ENCODE data around the gene CDC25B.
A peak's percentile ranks its signal among the peaks of the same experiment; 100 is the strongest.

CDC25B gene

DNA sequence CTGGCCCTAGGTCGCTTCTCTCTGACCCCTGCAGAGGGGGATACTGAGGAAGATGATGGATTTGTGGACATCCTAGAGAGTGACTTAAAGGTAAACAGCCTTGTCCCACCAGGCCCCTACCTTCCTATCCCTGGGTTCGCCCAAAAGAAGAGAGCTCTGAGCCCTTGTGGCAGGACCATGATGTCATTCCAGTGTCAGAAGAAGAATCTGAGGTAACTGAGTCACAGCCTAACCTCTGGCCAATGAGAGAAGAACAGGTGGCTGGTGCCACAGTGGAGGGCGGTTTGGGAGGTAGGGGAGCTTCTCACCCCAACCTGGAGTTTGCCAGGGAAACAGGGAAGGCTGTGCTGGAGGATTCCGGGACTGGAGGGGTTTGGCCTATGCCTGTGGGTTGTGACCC, 5.2 kb downstream of the CDC25B start:
- CTCF ChIA-PET, result interaction anchor here (1.6 kb wide), 1 partner anchor 19 kb away, joined by 10 read pairs; the partner anchor contains the start of gene AP5S1
- POLR2A ChIA-PET, result interaction anchor here (1.1 to 2.0 kb wide), 3 partner anchors 12 to 25 kb away, joined by 3 to 7 read pairs (median 6); no protein-coding TSS in a partner anchor
- no peak overlapping the region for H3K4me3 ChIP-seq (ENCODE audit: low read depth, low read length)

DNA sequence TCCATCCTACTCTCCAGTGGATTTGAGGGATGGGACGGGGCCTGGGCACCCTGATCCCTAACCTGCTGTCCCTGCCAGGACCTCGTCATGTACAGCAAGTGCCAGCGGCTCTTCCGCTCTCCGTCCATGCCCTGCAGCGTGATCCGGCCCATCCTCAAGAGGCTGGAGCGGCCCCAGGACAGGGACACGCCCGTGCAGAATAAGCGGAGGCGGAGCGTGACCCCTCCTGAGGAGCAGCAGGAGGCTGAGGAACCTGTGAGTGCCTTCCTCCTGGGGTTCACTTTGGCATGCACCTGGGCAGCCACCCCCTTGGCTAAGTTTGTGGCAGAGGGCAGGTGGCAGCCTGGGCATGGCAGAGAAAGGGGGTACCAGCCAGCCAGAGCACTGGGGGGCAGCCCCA, 5.7 kb downstream of the CDC25B start:
- CTCF ChIA-PET, result interaction anchor here (1.6 kb wide), 1 partner anchor 18 kb away, joined by 10 read pairs; the partner anchor contains the start of gene AP5S1
- POLR2A ChIA-PET, result interaction anchor here (1.9 to 2.0 kb wide), 2 partner anchors 12 to 17 kb away, joined by 6 to 7 read pairs; no protein-coding TSS in a partner anchor
- H3K4me1 ChIP-seq (ENCODE audit: control insufficient read depth, insufficient read depth, low read length), result peaks cover 12% of the 10 kb centered on the region
- H3K36me3 ChIP-seq (ENCODE audit: control insufficient read depth in 2 of 2, insufficient read depth in 1 of 2, low read length in 2 of 2), result peaks cover 26 to 90% of the 10 kb centered on the region in 2 experiments
- no peak overlapping the region for H3K27ac ChIP-seq (ENCODE audit: extremely low read depth, low read depth, low read length)
- TF ChIP-seq GLIS2 (tag by site-specific recombination; IDR thresholded peaks at IDR 0.05), result 0 out of 2 replicates have a peak, but pooled peaks have one; percentile 14
- no peak for TF ChIP-seq ZNF596 (tag by site-specific recombination; IDR thresholded peaks at IDR 0.05)
- no peak overlapping the region for H3K4me3 ChIP-seq (ENCODE audit: low read depth, low read length)
- no peaks in the 10 kb centered on the region for H3K9me3 ChIP-seq (ENCODE audit: control insufficient read depth, insufficient read depth, low read depth, low read length)

More for the DNA sequence above, 5.2 kb downstream of the CDC25B start:
- H3K4me1 ChIP-seq (ENCODE audit: control insufficient read depth, insufficient read depth, low read length), result peaks cover 12% of the 10 kb centered on the region
- TF ChIP-seq ZNF501 (tag by site-specific recombination; IDR thresholded peaks at IDR 0.05), result no peak
- no peak for TF ChIP-seq ZNF629 (tag by site-specific recombination; IDR thresholded peaks at IDR 0.05)
- TF ChIP-seq, protein P1, sequence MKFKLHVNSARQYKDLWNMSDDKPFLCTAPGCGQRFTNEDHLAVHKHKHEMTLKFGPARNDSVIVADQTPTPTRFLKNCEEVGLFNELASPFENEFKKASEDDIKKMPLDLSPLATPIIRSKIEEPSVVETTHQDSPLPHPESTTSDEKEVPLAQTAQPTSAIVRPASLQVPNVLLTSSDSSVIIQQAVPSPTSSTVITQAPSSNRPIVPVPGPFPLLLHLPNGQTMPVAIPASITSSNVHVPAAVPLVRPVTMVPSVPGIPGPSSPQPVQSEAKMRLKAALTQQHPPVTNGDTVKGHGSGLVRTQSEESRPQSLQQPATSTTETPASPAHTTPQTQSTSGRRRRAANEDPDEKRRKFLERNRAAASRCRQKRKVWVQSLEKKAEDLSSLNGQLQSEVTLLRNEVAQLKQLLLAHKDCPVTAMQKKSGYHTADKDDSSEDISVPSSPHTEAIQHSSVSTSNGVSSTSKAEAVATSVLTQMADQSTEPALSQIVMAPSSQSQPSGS (tag by site-specific recombination; IDR thresholded peaks at IDR 0.05; ENCODE audit: low read depth), result peak; percentile 18; the same call in 1 of the 2 replicates
- no peak overlapping the region for H3K27ac ChIP-seq (ENCODE audit: extremely low read depth, low read depth, low read length)
- no peaks in the 10 kb centered on the region for H3K9me3 ChIP-seq (ENCODE audit: control insufficient read depth, insufficient read depth, low read depth, low read length)
- peaks cover 23 to 90% of the 10 kb centered on the region in 2 experiments for H3K36me3 ChIP-seq (ENCODE audit: control insufficient read depth in 2 of 2, insufficient read depth in 1 of 2, low read length in 2 of 2)

DNA sequence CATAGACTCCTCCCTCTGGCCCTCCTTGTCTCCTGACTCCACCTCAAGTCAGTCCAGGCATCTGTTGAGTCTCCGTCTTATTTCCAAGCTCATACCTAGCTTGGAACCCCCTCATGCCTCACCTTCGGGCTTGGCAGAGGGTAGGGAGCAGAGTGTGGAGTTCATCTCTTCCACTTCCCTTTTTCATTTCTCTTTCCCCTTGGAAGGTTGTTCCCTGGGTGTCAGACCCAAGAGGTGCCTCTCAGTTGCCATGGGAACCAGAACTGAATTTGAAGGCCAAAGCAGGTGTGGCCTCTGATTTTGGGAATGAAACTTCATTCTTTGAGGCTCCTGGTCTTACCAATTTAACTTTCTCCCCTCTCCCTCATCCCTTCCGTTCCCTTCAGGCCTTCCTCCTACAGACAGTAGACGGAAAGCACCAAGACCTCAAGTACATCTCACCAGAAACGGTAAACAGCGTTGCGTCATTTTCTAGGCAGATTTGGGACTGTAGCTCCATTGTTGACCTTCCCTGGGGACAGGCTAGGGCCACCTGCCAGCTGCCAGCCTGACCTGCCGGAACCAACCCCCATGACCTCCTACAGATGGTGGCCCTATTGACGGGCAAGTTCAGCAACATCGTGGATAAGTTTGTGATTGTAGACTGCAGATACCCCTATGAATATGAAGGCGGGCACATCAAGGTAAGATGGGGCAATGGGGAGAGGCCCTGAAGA, 6.6 kb downstream of the CDC25B start:
- Histone ChIP-seq H3K27ac (ENCODE audit: extremely low read depth, low read depth, low read length) (no peak overlapping the region), H3K4me1 (ENCODE audit: control insufficient read depth, insufficient read depth, low read length) (peaks cover 12% of the 10 kb centered on the region), H3K4me3 (ENCODE audit: low read depth, low read length) (no peak overlapping the region), H3K9me3 (ENCODE audit: control insufficient read depth, insufficient read depth, low read depth, low read length) (no peaks in the 10 kb centered on the region), H3K36me3 (ENCODE audit: control insufficient read depth in 2 of 2, insufficient read depth in 1 of 2, low read length in 2 of 2) (peaks cover 26 to 86% of the 10 kb centered on the region in 2 experiments)
- TF ChIP-seq, protein P2, sequence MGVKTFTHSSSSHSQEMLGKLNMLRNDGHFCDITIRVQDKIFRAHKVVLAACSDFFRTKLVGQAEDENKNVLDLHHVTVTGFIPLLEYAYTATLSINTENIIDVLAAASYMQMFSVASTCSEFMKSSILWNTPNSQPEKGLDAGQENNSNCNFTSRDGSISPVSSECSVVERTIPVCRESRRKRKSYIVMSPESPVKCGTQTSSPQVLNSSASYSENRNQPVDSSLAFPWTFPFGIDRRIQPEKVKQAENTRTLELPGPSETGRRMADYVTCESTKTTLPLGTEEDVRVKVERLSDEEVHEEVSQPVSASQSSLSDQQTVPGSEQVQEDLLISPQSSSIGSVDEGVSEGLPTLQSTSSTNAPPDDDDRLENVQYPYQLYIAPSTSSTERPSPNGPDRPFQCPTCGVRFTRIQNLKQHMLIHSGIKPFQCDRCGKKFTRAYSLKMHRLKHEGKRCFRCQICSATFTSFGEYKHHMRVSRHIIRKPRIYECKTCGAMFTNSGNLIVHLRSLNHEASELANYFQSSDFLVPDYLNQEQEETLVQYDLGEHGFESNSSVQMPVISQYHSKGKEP (tag by site-specific recombination; IDR thresholded peaks at IDR 0.05), result no peak
- 0 out of 2 replicates have a peak, but pooled peaks have one; percentile 20 for TF ChIP-seq ZNF366 (tag by site-specific recombination; conservative IDR thresholded peaks at IDR 0.05)
- ChIA-PET CTCF (no interaction called here), POLR2A (interaction anchor here (0.5 kb wide), 1 partner anchor 8 kb away, joined by 3 read pairs; no protein-coding TSS in a partner anchor)

DNA sequence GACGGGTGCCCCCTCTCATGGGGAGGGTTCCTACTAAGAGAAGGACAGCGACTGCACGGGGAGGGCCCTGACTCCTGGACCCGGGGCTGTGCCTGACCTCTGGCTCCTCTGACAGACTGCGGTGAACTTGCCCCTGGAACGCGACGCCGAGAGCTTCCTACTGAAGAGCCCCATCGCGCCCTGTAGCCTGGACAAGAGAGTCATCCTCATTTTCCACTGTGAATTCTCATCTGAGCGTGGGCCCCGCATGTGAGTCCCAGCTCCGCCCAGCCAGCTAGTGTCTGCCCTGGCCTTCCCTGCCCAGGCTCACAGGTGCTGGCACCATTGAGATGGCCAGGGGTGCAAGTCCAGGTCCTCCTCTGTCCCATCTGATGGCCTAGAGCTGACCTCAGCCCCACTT, 7.2 kb downstream of the CDC25B start:
- TF ChIP-seq ZNF530 (tag by site-specific recombination; IDR thresholded peaks at IDR 0.05; ENCODE audit: low read depth) (no peak), ZNF423 (tag by site-specific recombination; IDR thresholded peaks at IDR 0.05) (no peak), ZNF621 (tag by site-specific recombination; IDR thresholded peaks at IDR 0.05) (no peak)
- TF ChIP-seq, protein P3, sequence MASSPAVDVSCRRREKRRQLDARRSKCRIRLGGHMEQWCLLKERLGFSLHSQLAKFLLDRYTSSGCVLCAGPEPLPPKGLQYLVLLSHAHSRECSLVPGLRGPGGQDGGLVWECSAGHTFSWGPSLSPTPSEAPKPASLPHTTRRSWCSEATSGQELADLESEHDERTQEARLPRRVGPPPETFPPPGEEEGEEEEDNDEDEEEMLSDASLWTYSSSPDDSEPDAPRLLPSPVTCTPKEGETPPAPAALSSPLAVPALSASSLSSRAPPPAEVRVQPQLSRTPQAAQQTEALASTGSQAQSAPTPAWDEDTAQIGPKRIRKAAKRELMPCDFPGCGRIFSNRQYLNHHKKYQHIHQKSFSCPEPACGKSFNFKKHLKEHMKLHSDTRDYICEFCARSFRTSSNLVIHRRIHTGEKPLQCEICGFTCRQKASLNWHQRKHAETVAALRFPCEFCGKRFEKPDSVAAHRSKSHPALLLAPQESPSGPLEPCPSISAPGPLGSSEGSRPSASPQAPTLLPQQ (tag by site-specific recombination; IDR thresholded peaks at IDR 0.05), result 0 out of 2 replicates have a peak, but pooled peaks have one; percentile 37
- H3K27ac ChIP-seq (ENCODE audit: extremely low read depth, low read depth, low read length), result no peak overlapping the region
- no peaks in the 10 kb centered on the region for H3K9me3 ChIP-seq (ENCODE audit: control insufficient read depth, insufficient read depth, low read depth, low read length)
- ChIA-PET POLR2A (no interaction called here), CTCF (no interaction called here)
- peaks cover 26 to 80% of the 10 kb centered on the region in 2 experiments for H3K36me3 ChIP-seq (ENCODE audit: control insufficient read depth in 2 of 2, insufficient read depth in 1 of 2, low read length in 2 of 2)
- H3K4me3 ChIP-seq (ENCODE audit: low read depth, low read length), result no peak overlapping the region
- H3K4me1 ChIP-seq (ENCODE audit: control insufficient read depth, insufficient read depth, low read length), result peaks cover 16% of the 10 kb centered on the region

Measured in HEK293 (cell line).